PC-9 (cell line): Measurements from ENCODE around the gene MATCAP1. TPM values are rescaled to one million over a fixed set of nuclear protein-coding genes. Genes with fewer than 3 reads are reported as not detected.

Experiments
- BruUV-seq: library from RNA; stranded (reverse); fragments of 400-500 nt; replicated peaks from 2 replicates; lab custom pipeline; 2021; lab: Mats Ljungman, UMichigan
- CTCF ChIA-PET: fragments of 300-600 bp; sonication (Branson Sonifier 250); formaldehyde crosslinking; loops from one replicate; lab custom pipeline; 2022; ENCODE audit warnings: antibody characterized with exemption; lab: Charles Lee
- POLR2A ChIA-PET: fragments of 300-600 bp; sonication (Branson Sonifier 250); formaldehyde crosslinking; loops from one replicate; lab custom pipeline; 2022; ENCODE audit warnings: antibody characterized with exemption; ENCODE audit not compliant: unreplicated experiment; lab: Charles Lee
- DNase-seq, 2 experiments: peaks; one replicate each; pipeline versions ENCODE4 v3.0.0 to v3.0.0-alpha.2; 2015 to 2022; ENCODE audit warnings: mixed read lengths in 1 of 2
- H2AFZ ChIP-seq: fragments of 200-600 bp; sonication (generic); 2 replicates; pipeline ENCODE4 v1.8.1; 2017; ENCODE audit warnings: antibody characterized with exemption
- H3F3A ChIP-seq: fragments of 200-600 bp; sonication (generic); 2 replicates; pipeline ENCODE4 v1.8.1; 2017; ENCODE audit warnings: antibody characterized with exemption, mild to moderate bottlenecking, low read depth; ENCODE audit not compliant: insufficient read depth
- H3K27ac ChIP-seq: fragments of 200-600 bp; sonication (generic); 2 replicates; pipeline ENCODE4 v1.6.1; 2016; ENCODE audit warnings: mixed run types
- H3K27me3 ChIP-seq: fragments of 200-600 bp; sonication (generic); 2 replicates; pipeline ENCODE4 v1.6.1; 2016; ENCODE audit warnings: low read depth, mixed run types; ENCODE audit not compliant: insufficient read depth
- H3K36me3 ChIP-seq: fragments of 200-600 bp; sonication (generic); 2 replicates; pipeline ENCODE4 v1.6.1; 2016; ENCODE audit warnings: low read depth, mixed run types
- H3K4me1 ChIP-seq: fragments of 200-600 bp; sonication (generic); replicated peaks from 2 replicates; pipeline ENCODE4 v1.6.1; 2016; ENCODE audit warnings: mixed run types; ENCODE audit not compliant: insufficient read depth
- H3K4me2 ChIP-seq: fragments of 200-600 bp; sonication (generic); 2 replicates; pipeline ENCODE4 v1.6.1; 2017; ENCODE audit warnings: mixed run types
- H3K4me3 ChIP-seq: fragments of 200-600 bp; sonication (generic); 2 replicates; pipeline ENCODE4 v1.6.1; 2016; ENCODE audit warnings: mixed run types
- H3K79me2 ChIP-seq: fragments of 200-600 bp; sonication (generic); 2 replicates; pipeline ENCODE4 v1.6.1; 2017; ENCODE audit warnings: low read depth, mixed run types
- H3K9me2 ChIP-seq: fragments of 200-600 bp; sonication (generic); 2 replicates; pipeline ENCODE4 v1.8.1; 2017; ENCODE audit warnings: mild to moderate bottlenecking; ENCODE audit not compliant: insufficient read depth
- H3K9me3 ChIP-seq: fragments of 200-600 bp; sonication (generic); 2 replicates; pipeline ENCODE4 v1.8.1; 2016; ENCODE audit warnings: low read depth; ENCODE audit not compliant: insufficient read depth
- H4K20me1 ChIP-seq: fragments of 200-600 bp; sonication (generic); 2 replicates; pipeline ENCODE4 v1.8.1; 2017; ENCODE audit not compliant: insufficient read depth
- EZH2 ChIP-seq: fragments of 200-600 bp; sonication (generic); IDR thresholded peaks from 2 replicates; pipeline ENCODE4 v1.8.0; 2017; ENCODE audit warnings: antibody characterized with exemption, low read depth
- intact Hi-C: fragments of 100-400 bp; cut with micrococcal nuclease; formaldehyde crosslinking; loops from one replicate; pipeline ENCODE4 v1.10.0; 2022; ENCODE audit not compliant: unreplicated experiment
- total RNA-seq: library from RNA; stranded (reverse); gene quantifications from 2 replicates; pipeline ENCODE4 v1.2.3, GENCODE V29; 2021
- TF ChIP-seq, protein P1 (sequence below): fragments of 200-600 bp; sonication (generic); conservative IDR thresholded peaks from 2 replicates; pipeline ENCODE4 v1.6.1; 2017; ENCODE audit warnings: mixed run types, antibody characterized with exemption, mild to moderate bottlenecking, moderate library complexity

MATCAP1 gene
- total RNA-seq, 1 experiment from 2014 or later = 24.6 TPM

DNA sequence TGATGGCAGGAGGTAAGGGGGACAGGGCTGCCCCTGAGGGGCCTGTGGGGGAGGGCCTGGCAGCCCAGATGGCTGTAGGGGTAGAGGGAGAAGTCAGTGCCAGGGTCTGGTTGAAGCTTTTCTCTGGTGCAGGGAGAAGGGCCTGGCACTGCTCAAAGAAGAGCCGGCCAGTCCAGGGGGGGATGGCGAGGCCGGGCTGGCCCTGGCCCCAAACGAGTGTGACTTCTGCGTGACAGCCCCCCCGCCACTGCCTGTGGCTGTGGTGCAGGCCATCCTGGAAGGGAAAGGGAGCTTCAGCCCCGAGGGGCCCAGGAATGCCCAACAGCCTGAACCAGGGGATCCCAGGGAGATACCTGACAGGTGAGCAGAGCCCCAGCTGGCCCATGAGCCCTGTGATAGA lies 16.2 kb downstream of the MATCAP1 start:
- no TSS peak for BruUV-seq
- TF ChIP-seq EZH2 = no peak
- TF ChIP-seq, protein P1, sequence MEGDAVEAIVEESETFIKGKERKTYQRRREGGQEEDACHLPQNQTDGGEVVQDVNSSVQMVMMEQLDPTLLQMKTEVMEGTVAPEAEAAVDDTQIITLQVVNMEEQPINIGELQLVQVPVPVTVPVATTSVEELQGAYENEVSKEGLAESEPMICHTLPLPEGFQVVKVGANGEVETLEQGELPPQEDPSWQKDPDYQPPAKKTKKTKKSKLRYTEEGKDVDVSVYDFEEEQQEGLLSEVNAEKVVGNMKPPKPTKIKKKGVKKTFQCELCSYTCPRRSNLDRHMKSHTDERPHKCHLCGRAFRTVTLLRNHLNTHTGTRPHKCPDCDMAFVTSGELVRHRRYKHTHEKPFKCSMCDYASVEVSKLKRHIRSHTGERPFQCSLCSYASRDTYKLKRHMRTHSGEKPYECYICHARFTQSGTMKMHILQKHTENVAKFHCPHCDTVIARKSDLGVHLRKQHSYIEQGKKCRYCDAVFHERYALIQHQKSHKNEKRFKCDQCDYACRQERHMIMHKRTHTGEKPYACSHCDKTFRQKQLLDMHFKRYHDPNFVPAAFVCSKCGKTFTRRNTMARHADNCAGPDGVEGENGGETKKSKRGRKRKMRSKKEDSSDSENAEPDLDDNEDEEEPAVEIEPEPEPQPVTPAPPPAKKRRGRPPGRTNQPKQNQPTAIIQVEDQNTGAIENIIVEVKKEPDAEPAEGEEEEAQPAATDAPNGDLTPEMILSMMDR = no peak
- no peaks in the 10 kb centered on the region for H3K27me3 ChIP-seq
- no peak overlapping the region for H3K4me2 ChIP-seq
- no peaks in the 10 kb centered on the region for H3K9me3 ChIP-seq
- intact Hi-C loops = no loop called here
- H3K4me3 ChIP-seq = no peak overlapping the region
- H3K4me1 ChIP-seq = peaks cover 24% of the 10 kb centered on the region
- ChIA-PET POLR2A (no interaction called here), CTCF (no interaction called here)
- H4K20me1 ChIP-seq = no peaks in the 10 kb centered on the region
- no peak for DNase-seq
- H3K27ac ChIP-seq = no peak overlapping the region
- H3K9me2 ChIP-seq = no peaks in the 10 kb centered on the region
- peaks cover 15% of the 10 kb centered on the region; the same call in 1 of the 2 replicates for H3K79me2 ChIP-seq
- H3K36me3 ChIP-seq = no peaks in the 10 kb centered on the region
- H2AFZ ChIP-seq = no peak overlapping the region
- peaks cover 32% of the 10 kb centered on the region for H3F3A ChIP-seq

DNA sequence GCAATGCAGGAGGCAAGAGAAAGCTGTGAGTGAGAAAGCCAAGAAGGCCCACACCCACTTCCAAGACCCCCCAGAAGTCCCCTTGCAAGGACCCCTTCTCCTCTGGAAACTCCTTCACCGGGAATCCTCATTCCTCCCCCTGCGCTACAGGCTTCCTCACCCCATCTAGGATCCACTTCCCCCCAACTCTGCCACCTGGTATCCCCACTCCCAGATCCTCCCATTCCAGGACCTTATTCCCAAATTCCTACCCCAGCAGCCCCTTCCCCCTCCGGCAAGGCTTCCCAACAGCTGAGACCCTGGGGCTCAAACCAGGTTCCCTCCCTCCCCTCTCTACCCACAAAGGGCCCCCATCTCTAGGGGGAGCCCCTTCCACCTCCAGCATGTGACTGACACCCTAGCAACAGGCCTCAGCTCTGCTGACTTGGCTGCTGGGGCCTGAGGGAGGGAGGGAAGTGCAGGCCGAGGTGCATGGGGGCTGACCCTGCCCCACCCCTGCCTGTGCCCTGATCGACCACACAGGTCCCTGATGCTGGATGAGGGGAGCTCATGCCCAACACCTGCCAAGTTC lies 17.1 kb downstream of the MATCAP1 start:
- POLR2A ChIA-PET = no interaction called here
- H3K9me2 ChIP-seq = no peaks in the 10 kb centered on the region
- no peak for DNase-seq
- peaks cover 8% of the 10 kb centered on the region; the same call in 1 of the 2 replicates for H3K79me2 ChIP-seq
- intact Hi-C loops = no loop called here
- H3K27me3 ChIP-seq = no peaks in the 10 kb centered on the region
- CTCF ChIA-PET = no interaction called here
- H3K4me2 ChIP-seq = no peak overlapping the region
- no peak overlapping the region for H3K4me3 ChIP-seq
- peaks cover 21% of the 10 kb centered on the region for H3K4me1 ChIP-seq
- H3K36me3 ChIP-seq = no peaks in the 10 kb centered on the region
- BruUV-seq = no TSS peak
- no peaks in the 10 kb centered on the region for H3K9me3 ChIP-seq
- no peak overlapping the region for H2AFZ ChIP-seq
- TF ChIP-seq, protein P1 = no peak
- TF ChIP-seq EZH2 = no peak
- peaks cover 23% of the 10 kb centered on the region for H3F3A ChIP-seq
- no peaks in the 10 kb centered on the region for H4K20me1 ChIP-seq
- no peak overlapping the region for H3K27ac ChIP-seq

DNA sequence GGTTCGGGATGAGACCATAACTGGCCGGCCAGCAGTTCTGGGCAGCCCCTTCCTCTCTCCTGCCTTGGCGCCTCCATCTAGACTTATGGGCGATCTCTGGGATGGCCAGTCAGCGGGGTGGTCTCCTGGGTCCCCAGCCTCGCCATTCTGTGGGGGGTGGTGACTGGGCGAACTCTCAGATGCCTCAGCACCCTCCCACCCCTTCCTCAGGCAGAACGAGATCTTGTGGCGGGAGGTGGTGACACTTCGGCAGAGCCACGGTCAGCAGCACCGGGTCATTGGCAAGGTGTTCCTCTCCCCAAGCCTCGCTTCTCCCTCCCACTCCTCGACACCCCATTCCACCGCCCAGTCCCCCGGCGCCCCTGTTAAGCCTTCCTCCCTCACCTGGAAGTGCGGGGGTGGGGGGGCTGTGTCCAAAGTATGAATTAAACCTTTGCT lies 17.6 kb downstream of the MATCAP1 start:
- Histone ChIP-seq H4K20me1 (no peaks in the 10 kb centered on the region), H3K27ac (no peak overlapping the region), H2AFZ (no peak overlapping the region), H3K4me3 (no peak overlapping the region), H3K4me2 (no peak overlapping the region), H3K9me2 (no peaks in the 10 kb centered on the region), H3K79me2 (peaks cover 2% of the 10 kb centered on the region; the same call in 1 of the 2 replicates), H3K27me3 (no peaks in the 10 kb centered on the region), H3F3A (peaks cover 17% of the 10 kb centered on the region), H3K9me3 (no peaks in the 10 kb centered on the region), H3K36me3 (no peaks in the 10 kb centered on the region), H3K4me1 (peaks cover 16% of the 10 kb centered on the region)
- intact Hi-C loops = no loop called here
- no peak for TF ChIP-seq EZH2
- TF ChIP-seq, protein P1 = no peak
- ChIA-PET CTCF (interaction anchor here (0.6 kb wide), 1 partner anchor 241 kb away, joined by 5 read pairs; the partner anchor contains the start of gene RRAD), POLR2A (no interaction called here)
- DNase-seq = no peak
- no TSS peak for BruUV-seq
